Heart left ventricle (tissue), 13 donors: ENCODE measurements around the gene INHBE.

Experiments used
- POLR2A ChIP-seq, 2 donors: fragments of 450-650 bp; IDR thresholded peaks; one replicate each; pipeline ENCODE4 v1.6.1; 2017; ENCODE audit warnings: antibody characterized with exemption in 2 of 2, mild to moderate bottlenecking in 2 of 2, moderate library complexity in 2 of 2
- TF ChIP-seq, protein P1 (sequence below), 12 donors: fragments of 200-600 bp; sonication (generic) in 4 of 12; IDR thresholded peaks; one replicate each; pipeline versions ENCODE4 v1.5.0 to v1.8.0; 2018 to 2022; ENCODE audit warnings: antibody characterized with exemption in 12 of 12, mild to moderate bottlenecking in 5 of 12
- donor health status: ischemic (EF 13 %, LVEDD 7.1; RV severe dilation, severe dysfunction).
- donor health status: DM: no; HTN: yes; CAD: no.
- donor health status: DM: no; HTN: no; CAD: no.
- donor health status: ischemic (EF 25% LVEDD 6.9; RV normal size, moderate dysfunction).
- donor health status: ischemic (EF 25% LVEDD 5.7; RV mildly dilated, moderate dysfunction).
- donor health status: ischemic (EF 35%, LVEDD 5.7; RV mildly dilated, moderate dysfunction).
- donor health status: nonischemic (EF 11% LVEDD 7.7; RV severe dilation, severe dysfunction).
- donor health status: DM: yes; HTN: yes; CAD: no.
- donor health status: PGD.
- donor health status: ischemic (EF 29% LVEDD 5.4; RV normal size, mild dysfunction).
- donor health status: nonischemic (EF 23%, LVEDD 6.1; RV moderate dilation, normal function).

- TF ChIP-seq, protein P1, sequence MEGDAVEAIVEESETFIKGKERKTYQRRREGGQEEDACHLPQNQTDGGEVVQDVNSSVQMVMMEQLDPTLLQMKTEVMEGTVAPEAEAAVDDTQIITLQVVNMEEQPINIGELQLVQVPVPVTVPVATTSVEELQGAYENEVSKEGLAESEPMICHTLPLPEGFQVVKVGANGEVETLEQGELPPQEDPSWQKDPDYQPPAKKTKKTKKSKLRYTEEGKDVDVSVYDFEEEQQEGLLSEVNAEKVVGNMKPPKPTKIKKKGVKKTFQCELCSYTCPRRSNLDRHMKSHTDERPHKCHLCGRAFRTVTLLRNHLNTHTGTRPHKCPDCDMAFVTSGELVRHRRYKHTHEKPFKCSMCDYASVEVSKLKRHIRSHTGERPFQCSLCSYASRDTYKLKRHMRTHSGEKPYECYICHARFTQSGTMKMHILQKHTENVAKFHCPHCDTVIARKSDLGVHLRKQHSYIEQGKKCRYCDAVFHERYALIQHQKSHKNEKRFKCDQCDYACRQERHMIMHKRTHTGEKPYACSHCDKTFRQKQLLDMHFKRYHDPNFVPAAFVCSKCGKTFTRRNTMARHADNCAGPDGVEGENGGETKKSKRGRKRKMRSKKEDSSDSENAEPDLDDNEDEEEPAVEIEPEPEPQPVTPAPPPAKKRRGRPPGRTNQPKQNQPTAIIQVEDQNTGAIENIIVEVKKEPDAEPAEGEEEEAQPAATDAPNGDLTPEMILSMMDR (IDR thresholded peaks at IDR 0.05), result no peak
- no peak for TF ChIP-seq POLR2A (IDR thresholded peaks at IDR 0.05)
These were observed 19.3 kb downstream of the INHBE start for GRCh38 chr12:57474430-57474829.
